Mesenchymal stem cell (in vitro differentiated cells and primary cell): ENCODE data around the gene SHROOM1.

Source experiments
- DNase-seq: peaks from one replicate; pipeline ENCODE4 v3.0.0-alpha.2; 2013
- H2AFZ ChIP-seq: one replicate; pipeline ENCODE4 v1.6.1; 2013; ENCODE audit warnings: low read depth, mild to moderate bottlenecking, control low read depth, inconsistent platforms, low read length, moderate library complexity
- H2AK5ac ChIP-seq: 2 replicates; pipeline ENCODE4 v1.6.1; 2013; ENCODE audit warnings: low read length, moderate library complexity, mild to moderate bottlenecking, inconsistent platforms; ENCODE audit not compliant: severe bottlenecking
- H2BK120ac ChIP-seq: one replicate; pipeline ENCODE4 v1.6.1; 2013; ENCODE audit warnings: low read depth, mild to moderate bottlenecking, inconsistent platforms, low read length, moderate library complexity
- H2BK12ac ChIP-seq, 2 experiments: one replicate each; pipeline ENCODE4 v1.6.1; 2013; ENCODE audit warnings: inconsistent platforms in 2 of 2, low read length in 2 of 2, mild to moderate bottlenecking in 2 of 2, moderate library complexity in 2 of 2, control low read depth in 1 of 2
- H2BK15ac ChIP-seq: one replicate; pipeline ENCODE4 v1.6.1; 2013; ENCODE audit warnings: mild to moderate bottlenecking, low read depth, inconsistent platforms; ENCODE audit not compliant: poor library complexity, severe bottlenecking
- H2BK5ac ChIP-seq: 2 replicates; pipeline ENCODE4 v1.6.1; 2013; ENCODE audit warnings: low read depth, mild to moderate bottlenecking, low read length, control low read depth, inconsistent platforms; ENCODE audit not compliant: poor library complexity, severe bottlenecking
- H3K14ac ChIP-seq, 2 experiments: one replicate each; pipeline ENCODE4 v1.6.1; 2013; ENCODE audit warnings: inconsistent platforms in 2 of 2, low read length in 2 of 2, control low read depth in 1 of 2, mild to moderate bottlenecking in 1 of 2, moderate library complexity in 1 of 2
- H3K18ac ChIP-seq, 2 experiments: one replicate each; pipeline ENCODE4 v1.6.1; 2013; ENCODE audit warnings: inconsistent platforms in 2 of 2, low read length in 2 of 2, control low read depth in 1 of 2, low read depth in 1 of 2, mild to moderate bottlenecking in 1 of 2
- H3K23ac ChIP-seq, 2 experiments: one replicate each; pipeline ENCODE4 v1.6.1; 2013; ENCODE audit warnings: inconsistent platforms in 2 of 2, low read length in 2 of 2, mild to moderate bottlenecking in 2 of 2, moderate library complexity in 2 of 2, control low read depth in 1 of 2
- H3K27ac ChIP-seq: 2 replicates; pipeline ENCODE4 v1.5.1; 2013; ENCODE audit warnings: mild to moderate bottlenecking, moderate library complexity, low read length, control low read depth, inconsistent platforms; ENCODE audit not compliant: poor library complexity, severe bottlenecking
- H3K27me3 ChIP-seq, 2 experiments: 2 replicates each; pipeline versions ENCODE4 v1.6.1 to v1.7.0; 2013; ENCODE audit warnings: low read length in 2 of 2, mild to moderate bottlenecking in 2 of 2, moderate library complexity in 2 of 2, control low read depth in 1 of 2, inconsistent platforms in 1 of 2; ENCODE audit not compliant: control insufficient read depth in 1 of 2, insufficient read depth in 1 of 2
- H3K36me3 ChIP-seq, 2 experiments: 2 replicates each; pipeline versions ENCODE4 v1.6.1 to v1.7.0; 2013; ENCODE audit warnings: low read length in 2 of 2, control low read depth in 1 of 2, inconsistent platforms in 1 of 2, low read depth in 1 of 2, mild to moderate bottlenecking in 1 of 2; ENCODE audit not compliant: insufficient read depth in 2 of 2, control insufficient read depth in 1 of 2
- H3K4ac ChIP-seq, 2 experiments: one replicate each; pipeline ENCODE4 v1.6.1; 2013; ENCODE audit warnings: inconsistent platforms in 2 of 2, low read length in 2 of 2, mild to moderate bottlenecking in 2 of 2, moderate library complexity in 2 of 2, control low read depth in 1 of 2, low read depth in 1 of 2
- H3K4me1 ChIP-seq: 2 replicates; pipeline ENCODE4 v1.6.1; 2013; ENCODE audit warnings: low read depth, low read length, control low read depth; ENCODE audit not compliant: control insufficient read depth, insufficient read depth
- H3K4me2 ChIP-seq: 2 replicates; pipeline ENCODE4 v1.6.1; 2013; ENCODE audit warnings: low read length, mild to moderate bottlenecking, inconsistent platforms; ENCODE audit not compliant: poor library complexity, severe bottlenecking
- H3K4me3 ChIP-seq, 2 experiments: 2 replicates each; pipeline versions ENCODE4 v1.5.1 to v1.7.0; 2013; ENCODE audit warnings: low read length in 2 of 2, mild to moderate bottlenecking in 2 of 2, control low read depth in 1 of 2, low read depth in 1 of 2; ENCODE audit not compliant: insufficient read depth in 1 of 2
- H3K79me1 ChIP-seq: replicated peaks from 2 replicates; pipeline ENCODE4 v1.6.1; 2013; ENCODE audit warnings: mild to moderate bottlenecking, control low read depth, low read length, inconsistent platforms; ENCODE audit not compliant: poor library complexity, severe bottlenecking
- H3K9ac ChIP-seq: 2 replicates; pipeline ENCODE4 v1.7.0; 2013; ENCODE audit warnings: mild to moderate bottlenecking, low read length, moderate library complexity
- H3K9me3 ChIP-seq: 2 replicates; pipeline ENCODE4 v1.7.0; 2013; ENCODE audit warnings: mild to moderate bottlenecking, low read length; ENCODE audit not compliant: control insufficient read depth
- H4K8ac ChIP-seq: one replicate; pipeline ENCODE4 v1.6.1; 2013; ENCODE audit warnings: inconsistent platforms, mild to moderate bottlenecking, low read length, moderate library complexity
- H4K91ac ChIP-seq: one replicate; pipeline ENCODE4 v1.6.1; 2013; ENCODE audit warnings: mild to moderate bottlenecking, low read length, inconsistent platforms
- WGBS: methylation state at CpG from one replicate; pipeline ENCODE4 v1.1.7; 2013; ENCODE audit warnings: mixed read lengths; 5-methylcytosine and 5-hydroxymethylcytosine counted together

SHROOM1 gene

DNA sequence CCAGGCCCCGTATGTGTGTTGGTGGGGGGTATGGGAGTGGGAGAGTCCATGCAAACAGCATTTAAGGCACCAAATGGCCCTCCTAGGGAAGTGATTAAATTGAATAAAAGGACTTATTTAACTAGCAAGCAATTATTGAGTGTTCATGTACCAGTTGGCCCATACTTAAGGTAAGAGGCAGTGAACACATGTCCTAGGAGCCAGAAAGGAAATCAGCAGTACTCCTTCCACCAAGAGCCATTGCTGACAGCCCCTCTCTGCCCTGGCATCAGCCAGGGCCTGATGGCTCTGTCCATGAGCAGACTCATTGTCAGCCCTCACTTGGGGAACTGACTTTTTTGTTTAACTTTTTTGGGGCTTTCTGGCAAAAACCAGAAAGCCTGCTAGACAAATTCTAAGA is 10.4 kb upstream of the SHROOM1 start:
- H3K4me1 ChIP-seq = peaks cover 1% of the 10 kb centered on the region
- no peak overlapping the region for H2AFZ ChIP-seq
- H4K91ac ChIP-seq = no peak overlapping the region
- 83% methylated on average over 1 of the region's 1 CpG for WGBS
- no peaks in the 10 kb centered on the region for H3K36me3 ChIP-seq
- H3K23ac ChIP-seq = no peak overlapping the region
- no peak overlapping the region for H3K27ac ChIP-seq
- H3K4me3 ChIP-seq = no peak overlapping the region
- H2BK120ac ChIP-seq = no peak overlapping the region
- H3K18ac ChIP-seq = peak overlapping the region in 1 of 2 experiments; percentile 58
- no peaks in the 10 kb centered on the region for H3K79me1 ChIP-seq
- no peak overlapping the region for H3K14ac ChIP-seq
- no peak overlapping the region for H2BK15ac ChIP-seq
- no peak overlapping the region for H2AK5ac ChIP-seq
- H3K27me3 ChIP-seq = no peaks in the 10 kb centered on the region
- no peak for DNase-seq
- no peak overlapping the region for H3K4me2 ChIP-seq
- H2BK12ac ChIP-seq = peak overlapping the region in 1 of 2 experiments; percentile 15
- H2BK5ac ChIP-seq = no peak overlapping the region
- H4K8ac ChIP-seq = no peak overlapping the region
- H3K4ac ChIP-seq = no peak overlapping the region
- H3K9ac ChIP-seq = no peak overlapping the region
- H3K9me3 ChIP-seq = no peaks in the 10 kb centered on the region

DNA sequence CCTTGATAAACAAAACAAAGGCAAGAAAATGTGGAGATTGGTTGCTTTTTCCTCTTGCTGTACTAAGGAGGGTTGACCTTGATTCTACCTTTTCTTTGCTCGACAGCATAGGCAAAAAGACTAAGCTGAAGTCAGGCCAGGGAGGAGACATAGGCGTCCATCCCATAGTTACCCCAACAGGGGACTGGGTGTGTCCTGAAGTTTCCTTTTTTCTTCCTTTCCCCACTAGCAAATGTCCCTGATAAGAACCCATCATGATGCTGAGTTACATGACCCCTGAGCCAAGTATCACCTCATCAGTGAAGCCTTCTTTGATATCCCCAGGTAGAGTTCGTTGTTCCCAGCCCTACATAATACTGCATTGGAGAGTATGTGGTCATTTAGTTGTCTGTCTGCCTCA is 9.9 kb upstream of the SHROOM1 start:
- H2BK12ac ChIP-seq = no peak overlapping the region
- H2BK15ac ChIP-seq = no peak overlapping the region
- H3K79me1 ChIP-seq = no peaks in the 10 kb centered on the region
- no peak overlapping the region for H3K4me3 ChIP-seq
- H3K9me3 ChIP-seq = no peaks in the 10 kb centered on the region
- no peak overlapping the region for H2AK5ac ChIP-seq
- H3K27ac ChIP-seq = no peak overlapping the region
- H4K8ac ChIP-seq = no peak overlapping the region
- H4K91ac ChIP-seq = no peak overlapping the region
- no peak overlapping the region for H3K4me2 ChIP-seq
- no peak overlapping the region for H3K9ac ChIP-seq
- H3K23ac ChIP-seq = no peak overlapping the region
- H3K4ac ChIP-seq = no peak overlapping the region
- H2AFZ ChIP-seq = no peak overlapping the region
- no peak overlapping the region for H3K14ac ChIP-seq
- H2BK120ac ChIP-seq = no peak overlapping the region
- WGBS = 83% methylated on average over 3 of the region's 3 CpGs
- peaks cover 1% of the 10 kb centered on the region for H3K4me1 ChIP-seq
- no peak overlapping the region for H2BK5ac ChIP-seq
- peak overlapping the region in 1 of 2 experiments; percentile 17 for H3K18ac ChIP-seq
- H3K27me3 ChIP-seq = no peaks in the 10 kb centered on the region
- no peak for DNase-seq
- no peaks in the 10 kb centered on the region for H3K36me3 ChIP-seq

DNA sequence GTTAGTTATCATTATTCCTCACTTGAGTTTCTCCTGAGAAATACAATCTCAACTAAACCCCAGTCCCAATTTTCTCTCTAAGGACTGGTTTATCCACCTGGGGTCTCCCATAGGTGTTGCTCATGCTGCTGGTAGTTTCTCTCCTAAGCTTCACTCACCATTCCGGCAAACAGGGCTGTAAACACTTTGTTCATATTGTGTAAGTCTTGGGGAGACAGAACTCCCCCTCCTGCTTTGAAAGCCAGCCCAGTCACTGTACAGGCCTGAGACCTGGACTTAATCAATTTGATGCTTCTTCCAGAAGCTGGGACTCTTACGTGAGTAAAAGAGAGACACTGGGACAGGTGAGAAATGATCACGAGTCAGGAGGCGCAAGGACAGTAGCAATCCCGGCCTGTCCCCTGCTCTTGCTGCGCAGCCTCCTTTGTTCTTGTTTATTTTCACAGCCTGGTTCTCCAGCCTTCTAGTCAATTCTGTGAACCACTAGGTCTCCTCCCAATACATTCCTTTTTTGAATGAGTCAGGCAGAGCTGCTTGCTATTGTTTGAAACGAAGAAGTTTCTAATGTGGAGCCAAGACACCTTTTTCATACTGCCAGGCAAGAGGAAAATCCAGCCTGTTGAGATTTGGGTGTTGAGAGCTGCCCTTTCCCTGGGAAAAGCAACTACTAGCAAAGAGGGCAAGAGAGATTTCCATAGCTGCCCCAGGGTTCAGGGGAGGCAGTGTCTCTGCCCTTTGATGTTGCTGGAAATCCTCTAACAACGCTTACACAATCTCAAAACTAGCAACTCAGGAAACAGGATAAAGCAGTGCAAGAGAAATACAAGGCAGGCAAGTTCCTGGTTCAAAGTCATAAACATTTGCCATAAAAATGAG is 9.2 kb upstream of the SHROOM1 start:
- H2AK5ac ChIP-seq = no peak overlapping the region
- no peaks in the 10 kb centered on the region for H3K27me3 ChIP-seq
- H3K4me2 ChIP-seq = no peak overlapping the region
- H2BK12ac ChIP-seq = peak overlapping the region in 1 of 2 experiments; percentile 9
- peak overlapping the region; percentile 9 for H3K27ac ChIP-seq
- H2BK15ac ChIP-seq = no peak overlapping the region
- H3K4ac ChIP-seq = no peak overlapping the region
- H3K14ac ChIP-seq = no peak overlapping the region
- no peaks in the 10 kb centered on the region for H3K36me3 ChIP-seq
- no peak overlapping the region for H2BK120ac ChIP-seq
- H2BK5ac ChIP-seq = no peak overlapping the region
- WGBS = 61% methylated on average over 8 of the region's 8 CpGs
- no peaks in the 10 kb centered on the region for H3K9me3 ChIP-seq
- peak; percentile 84 for DNase-seq
- H3K79me1 ChIP-seq = no peaks in the 10 kb centered on the region
- H4K91ac ChIP-seq = peak overlapping the region; percentile 67
- H2AFZ ChIP-seq = no peak overlapping the region
- H4K8ac ChIP-seq = peak overlapping the region; percentile 59
- H3K4me1 ChIP-seq = peaks cover 1% of the 10 kb centered on the region
- H3K18ac ChIP-seq = peak overlapping the region; percentile 45 to 54
- H3K9ac ChIP-seq = no peak overlapping the region
- H3K23ac ChIP-seq = no peak overlapping the region
- no peak overlapping the region for H3K4me3 ChIP-seq

DNA sequence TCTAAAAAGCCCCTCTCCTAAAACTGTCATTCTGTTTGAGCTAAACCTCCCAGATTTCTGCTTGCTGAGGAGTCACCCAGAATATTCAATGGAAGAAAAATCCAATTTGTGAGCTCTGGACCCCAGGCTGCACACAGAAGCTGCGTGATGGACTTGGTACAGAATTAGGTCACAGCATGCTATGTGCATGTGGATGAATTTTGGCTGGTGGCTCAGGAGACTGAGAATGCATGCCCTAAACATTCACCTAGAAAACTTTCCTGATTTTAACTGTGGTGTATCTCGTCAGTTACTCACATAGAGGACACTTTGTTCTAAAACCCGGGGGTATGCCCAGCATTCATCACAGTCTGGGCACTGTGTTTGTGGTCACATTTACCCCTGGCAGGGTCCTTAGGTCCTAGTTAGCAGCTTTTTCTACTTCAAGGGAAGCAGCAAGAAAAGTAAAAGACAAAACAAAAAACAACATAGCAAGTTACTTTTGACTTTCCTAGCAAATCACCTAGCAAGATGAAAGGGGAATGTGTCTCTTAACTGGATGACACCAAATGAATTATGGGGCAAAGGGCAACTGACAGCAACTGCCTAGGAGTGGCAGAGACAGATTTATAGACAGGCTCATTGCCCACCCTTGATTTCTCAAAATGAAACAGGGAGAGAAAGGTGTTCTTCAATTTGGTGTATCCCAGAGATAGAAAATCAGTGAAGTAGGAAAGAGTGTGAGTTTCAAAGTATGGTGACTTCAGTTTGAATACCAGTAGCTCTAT is 8.3 kb upstream of the SHROOM1 start:
- no peaks in the 10 kb centered on the region for H3K79me1 ChIP-seq
- no peak overlapping the region for H3K23ac ChIP-seq
- H3K9me3 ChIP-seq = no peaks in the 10 kb centered on the region
- H2AK5ac ChIP-seq = no peak overlapping the region
- peak overlapping the region in 1 of 2 experiments; percentile 48 for H3K18ac ChIP-seq
- H4K91ac ChIP-seq = no peak overlapping the region
- no peak overlapping the region for H2AFZ ChIP-seq
- no peak overlapping the region for H4K8ac ChIP-seq
- no peak overlapping the region for H2BK5ac ChIP-seq
- no peak overlapping the region for H3K4me2 ChIP-seq
- WGBS = 96% methylated on average over 3 of the region's 3 CpGs
- no peak overlapping the region for H3K4ac ChIP-seq
- H3K4me1 ChIP-seq = peaks cover 1% of the 10 kb centered on the region
- no peak overlapping the region for H3K9ac ChIP-seq
- no peak overlapping the region for H2BK12ac ChIP-seq
- H3K36me3 ChIP-seq = no peaks in the 10 kb centered on the region
- no peak overlapping the region for H3K27ac ChIP-seq
- no peak overlapping the region for H2BK120ac ChIP-seq
- no peaks in the 10 kb centered on the region for H3K27me3 ChIP-seq
- H2BK15ac ChIP-seq = no peak overlapping the region
- DNase-seq = no peak
- no peak overlapping the region for H3K14ac ChIP-seq
- no peak overlapping the region for H3K4me3 ChIP-seq
